Retina (tissue), 1 donor: Measurements from ENCODE around the gene RDH16.
"Not testable (repeated sequence)": the region's sequence is repeated elsewhere in the genome, so short reads cannot be mapped to it uniquely, and the experiment has no call there.

ENCODE experiments used
- DNase-seq: peaks from one replicate; pipeline ENCODE4 v3.0.0-alpha.2; 2016

Gene RDH16

DNA sequence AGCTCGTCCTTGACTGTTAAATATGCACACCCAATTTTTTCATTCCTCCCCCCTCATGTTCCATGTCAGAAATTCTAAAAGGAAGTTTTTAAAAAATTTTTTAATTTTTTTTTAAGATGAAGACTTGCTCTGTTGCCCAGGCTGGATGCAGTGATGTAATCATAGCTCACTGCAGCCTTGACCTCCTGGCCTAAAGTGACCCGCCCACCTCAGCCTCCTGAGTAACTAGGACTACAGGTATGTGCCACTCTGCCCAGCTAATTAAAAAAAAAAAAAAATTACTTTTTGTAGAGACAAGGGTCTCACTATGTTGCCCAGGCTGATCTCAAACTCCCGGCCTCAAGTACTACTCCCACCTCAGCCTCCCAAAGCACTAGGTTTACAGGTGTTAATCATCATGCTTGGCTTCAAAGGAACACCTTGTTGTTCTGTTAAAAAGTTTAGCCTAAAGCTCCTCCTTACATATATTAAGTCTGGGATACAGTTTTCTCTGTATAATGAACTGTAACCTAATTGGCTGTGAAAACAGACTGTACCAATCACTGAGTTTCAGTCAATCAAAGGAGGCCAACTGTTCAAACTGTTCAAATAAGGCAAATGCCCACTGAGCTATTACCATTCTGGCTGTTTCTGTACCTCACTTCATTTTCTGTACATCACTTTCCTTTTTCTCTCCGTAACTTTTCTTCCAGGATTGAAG, 41.0 kb downstream of the RDH16 start:
- no peak for DNase-seq

DNA sequence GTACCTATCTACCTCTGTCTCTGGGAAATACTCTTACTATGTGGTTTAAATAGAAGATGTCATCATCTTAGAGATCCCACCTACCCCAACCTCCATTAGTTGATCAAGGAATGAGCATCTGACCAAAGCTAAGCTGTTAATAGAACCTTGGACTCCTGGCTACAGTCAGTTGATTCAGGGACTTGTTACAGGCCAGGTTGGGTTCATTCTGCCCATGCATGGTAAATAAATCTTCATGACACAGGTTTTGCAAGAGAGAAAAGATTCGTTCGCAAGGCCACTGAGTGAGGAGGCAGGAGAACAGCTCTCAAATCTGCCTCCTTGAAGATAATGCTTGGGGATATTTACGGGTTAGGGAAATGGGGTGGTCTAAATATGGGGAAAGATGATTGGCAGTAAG, 42.7 kb downstream of the RDH16 start:
- no peak for DNase-seq

DNA sequence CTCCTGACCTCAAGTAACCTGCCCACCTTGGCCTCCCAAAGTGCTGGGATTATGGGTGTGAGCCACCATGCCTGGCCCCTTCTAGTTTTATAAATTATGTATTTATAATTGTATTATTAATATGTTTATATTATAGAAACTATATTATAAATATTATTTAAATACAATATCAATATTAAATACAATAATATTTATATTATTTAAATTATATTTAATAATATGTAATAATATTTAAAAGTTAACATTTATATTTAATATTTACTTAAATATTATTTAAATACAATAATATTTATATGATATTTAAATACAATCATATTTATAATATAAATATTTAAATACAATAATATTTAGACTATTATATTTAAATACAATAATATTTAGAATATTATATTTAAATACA, 43.2 kb downstream of the RDH16 start:
- DNase-seq = no peak

DNA sequence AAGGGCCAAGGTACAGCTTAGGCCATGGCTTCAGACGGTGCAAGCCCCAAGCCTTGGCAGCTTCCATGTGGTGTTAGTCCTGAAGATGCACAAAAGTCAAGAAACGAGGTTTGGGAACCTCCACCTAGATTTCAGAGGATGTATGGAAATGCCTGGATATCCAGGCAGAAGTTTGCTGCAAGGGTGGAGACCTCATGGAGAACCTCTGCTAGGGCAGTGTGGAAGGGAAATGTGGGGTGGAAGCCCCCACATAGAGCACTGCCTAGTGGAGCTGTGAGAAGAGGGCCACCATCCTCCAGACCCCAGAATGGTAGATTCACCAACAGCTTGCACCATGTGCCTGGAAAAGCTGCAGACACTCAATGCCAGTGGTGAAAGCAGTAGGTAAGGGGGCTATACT, 48.0 kb downstream of the RDH16 start:
- DNase-seq = not testable (repeated sequence)

DNA sequence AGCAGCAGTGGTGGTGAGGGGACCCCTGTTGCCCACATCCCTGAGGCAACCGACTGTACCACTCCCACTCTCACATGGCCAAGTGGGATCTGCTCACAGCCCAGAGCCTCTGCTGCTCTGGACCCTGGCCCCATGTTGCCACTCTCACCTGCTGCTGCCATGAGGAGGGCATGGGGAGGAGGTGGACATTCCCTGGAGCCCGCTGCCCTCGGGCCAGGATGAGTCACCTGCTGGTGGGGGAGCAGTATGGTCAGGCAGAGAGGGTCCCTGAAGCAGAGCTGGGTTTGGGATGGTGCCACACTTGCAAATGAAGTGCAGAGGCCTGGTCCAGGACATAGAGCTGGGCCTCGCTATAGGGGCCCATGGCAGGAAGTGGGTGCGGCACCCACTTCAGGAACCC, 49.3 kb downstream of the RDH16 start:
- DNase-seq = no peak

DNA sequence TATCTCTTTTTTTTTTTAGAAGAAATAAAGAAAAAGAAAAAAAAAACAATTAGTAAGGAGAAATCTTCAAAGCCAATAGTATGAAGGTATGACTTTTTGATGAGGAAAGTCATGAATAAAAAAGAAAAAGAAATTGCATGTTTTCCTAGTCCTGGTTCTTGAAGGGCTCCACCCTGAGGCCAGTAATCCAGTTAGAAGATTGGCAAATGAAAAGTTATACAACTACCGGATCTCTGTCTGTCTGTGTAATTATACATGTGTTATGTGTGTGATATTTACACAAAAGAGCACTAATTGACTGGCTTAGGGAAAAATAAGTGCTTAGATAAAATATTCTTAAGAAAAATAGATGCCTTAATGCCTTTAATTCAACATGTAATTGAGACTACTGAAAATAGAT, 51.6 kb downstream of the RDH16 start:
- no peak for DNase-seq

DNA sequence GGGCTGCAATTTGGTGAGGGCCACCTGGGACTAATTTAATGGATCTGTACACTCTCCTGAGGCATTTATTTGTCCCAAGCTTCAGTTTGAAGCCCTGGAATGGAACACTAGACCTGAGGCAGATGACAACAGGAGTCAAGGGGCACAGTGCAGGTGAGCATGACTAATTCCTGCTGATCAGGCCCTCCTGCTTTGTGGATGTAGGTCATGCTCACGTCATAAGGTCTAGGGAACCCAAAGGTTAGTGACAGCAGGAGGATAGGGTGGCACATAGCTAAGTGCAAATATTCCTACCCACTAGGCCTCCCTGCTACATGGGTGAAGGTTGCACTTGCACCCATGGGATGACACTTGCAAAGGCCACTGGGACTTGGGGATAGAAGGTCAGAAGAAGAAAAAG, 54.0 kb downstream of the RDH16 start:
- no peak for DNase-seq
